Hippocampal formation (tissue), 2 donors: ENCODE data around the gene SAMD13.
A peak's percentile ranks its signal among the peaks of the same experiment; 100 is the strongest.

Source experiments
- DNase-seq, 2 donors: peaks; one replicate each; lab custom pipeline; 2025; lab: John Stamatoyannopoulos, UW

The SAMD13 gene

GRCh38 chr1:84345220-84345619 lies 43.7 kb downstream of the SAMD13 start:
- DNase-seq: no peak

- no peak for DNase-seq
Observed at GRCh38 chr1:84347271-84347931, 45.9 kb downstream of the SAMD13 start.

GRCh38 chr1:84347932-84348555 lies 46.5 kb downstream of the SAMD13 start:
- no peak for DNase-seq

- no peak for DNase-seq
Observed at GRCh38 chr1:84348759-84349158, 47.3 kb downstream of the SAMD13 start.

GRCh38 chr1:84350104-84350503 lies 48.6 kb downstream of the SAMD13 start:
- DNase-seq: no peak

- peak in 1 of 2 donors; percentile 50 for DNase-seq
Observed at GRCh38 chr1:84350550-84350949, 49.0 kb downstream of the SAMD13 start.

- DNase-seq: no peak
Observed at GRCh38 chr1:84352298-84353106, 51.0 kb downstream of the SAMD13 start.

- DNase-seq: no peak
Observed at GRCh38 chr1:84353695-84354094, 52.2 kb downstream of the SAMD13 start.

- DNase-seq: no peak
Observed at GRCh38 chr1:84355556-84355955, 54.0 kb downstream of the SAMD13 start.

GRCh38 chr1:84356881-84357280 lies 55.4 kb downstream of the SAMD13 start:
- DNase-seq: no peak

GRCh38 chr1:84358695-84359094 lies 57.2 kb downstream of the SAMD13 start:
- DNase-seq: no peak

- DNase-seq: no peak
Observed at GRCh38 chr1:84360316-84360715, 58.8 kb downstream of the SAMD13 start.

GRCh38 chr1:84361796-84362195 lies 60.3 kb downstream of the SAMD13 start:
- DNase-seq: no peak

- DNase-seq: no peak
Observed at GRCh38 chr1:84363019-84363418, 61.5 kb downstream of the SAMD13 start.

GRCh38 chr1:84363622-84364021 lies 62.1 kb downstream of the SAMD13 start:
- no peak for DNase-seq

GRCh38 chr1:84365225-84366221 lies 64.0 kb downstream of the SAMD13 start:
- no peak for DNase-seq

GRCh38 chr1:84366786-84367185 lies 65.3 kb downstream of the SAMD13 start:
- DNase-seq: no peak

GRCh38 chr1:84367219-84367618 lies 65.7 kb downstream of the SAMD13 start:
- no peak for DNase-seq

GRCh38 chr1:84368441-84368840 lies 66.9 kb downstream of the SAMD13 start:
- no peak for DNase-seq

GRCh38 chr1:84370266-84370665 lies 68.8 kb downstream of the SAMD13 start:
- no peak for DNase-seq

- no peak for DNase-seq
Observed at GRCh38 chr1:84370831-84371394, 69.4 kb downstream of the SAMD13 start.
